CD4-positive, alpha-beta T cell (primary cell): ENCODE results near the gene EDEM1. TPM values are rescaled to one million over a fixed set of nuclear protein-coding genes. Genes with fewer than 3 reads are reported as not detected.
"Not testable (repeated sequence)": the region's sequence is repeated elsewhere in the genome, so short reads cannot be mapped to it uniquely, and the experiment has no call there.

ENCODE experiments used
- ATAC-seq: fragments of 200-7000 bp; cut with Tn5 transposase; one replicate; pipeline ENCODE4 v1.10.0; 2022; ENCODE audit warnings: mild to moderate bottlenecking; ENCODE audit not compliant: poor library complexity
- CTCF ChIA-PET: fragments of 350-600 bp; sonication (Branson Sonifier 250); formaldehyde crosslinking; loops from one replicate; lab custom pipeline; 2021; ENCODE audit warnings: antibody characterized with exemption, inconsistent platforms; lab: Charles Lee
- POLR2A ChIA-PET: fragments of 350-600 bp; sonication (Branson Sonifier 250); formaldehyde crosslinking; loops from one replicate; lab custom pipeline; 2021; ENCODE audit warnings: antibody characterized with exemption, inconsistent platforms; lab: Charles Lee
- DNase-seq, 14 experiments: peaks; one replicate each; pipeline ENCODE4 v3.0.0-alpha.2; 2013 to 2020; ENCODE audit warnings: mixed read lengths in 2 of 14
- H3K27ac ChIP-seq, 2 donors: one replicate each; pipeline versions ENCODE4 v1.5.1 to v1.7.0; 2013; ENCODE audit warnings: low read length in 2 of 2, low read depth in 1 of 2, mild to moderate bottlenecking in 1 of 2
- H3K27me3 ChIP-seq, 2 experiments: 1 replicate in 1 of 2; 2 replicates in 1 of 2; pipeline versions ENCODE4 v1.6.1 to v1.7.0; 2013; ENCODE audit warnings: low read length in 2 of 2, control low read depth in 1 of 2, mild to moderate bottlenecking in 1 of 2, moderate library complexity in 1 of 2; ENCODE audit not compliant: insufficient read depth in 2 of 2, control insufficient read depth in 1 of 2
- H3K36me3 ChIP-seq: one replicate; pipeline ENCODE4 v1.6.1; 2013; ENCODE audit warnings: low read length, control low read depth; ENCODE audit not compliant: insufficient read depth
- H3K4me1 ChIP-seq: one replicate; pipeline ENCODE4 v1.6.1; 2013; ENCODE audit warnings: low read length, control low read depth; ENCODE audit not compliant: insufficient read depth
- H3K4me3 ChIP-seq: one replicate; pipeline ENCODE4 v1.5.1; 2013; ENCODE audit warnings: mild to moderate bottlenecking, low read length, moderate library complexity
- H3K9me3 ChIP-seq, 2 experiments: 1 replicate in 1 of 2; 2 replicates in 1 of 2; pipeline versions ENCODE4 v1.6.1 to v1.7.0; 2013; ENCODE audit warnings: low read length in 2 of 2, mild to moderate bottlenecking in 2 of 2, control low read depth in 1 of 2, moderate library complexity in 1 of 2; ENCODE audit not compliant: control insufficient read depth in 1 of 2, insufficient read depth in 1 of 2
- H3K27ac Mint-ChIP-seq: one replicate; pipeline ENCODE4 v1.8.0; 2020; ENCODE audit warnings: mixed read lengths
- H3K27me3 Mint-ChIP-seq: one replicate; pipeline ENCODE4 v1.8.0; 2021; ENCODE audit warnings: mixed read lengths
- H3K36me3 Mint-ChIP-seq: one replicate; pipeline ENCODE4 v1.8.0; 2021; ENCODE audit warnings: low read depth, mixed read lengths
- H3K4me1 Mint-ChIP-seq: one replicate; pipeline ENCODE4 v1.8.0; 2021; ENCODE audit warnings: low read depth, mixed read lengths
- H3K4me3 Mint-ChIP-seq: one replicate; pipeline ENCODE4 v1.8.0; 2020; ENCODE audit warnings: mild to moderate bottlenecking, mixed read lengths
- H3K9me3 Mint-ChIP-seq: one replicate; pipeline ENCODE4 v1.8.0; 2020; ENCODE audit warnings: mixed read lengths
- CTCF ChIP-seq: fragments of 200-600 bp; IDR thresholded peaks from one replicate; pipeline ENCODE4 v1.8.0; 2022; ENCODE audit warnings: antibody characterized with exemption, mild to moderate bottlenecking
- intact Hi-C, 2 experiments: fragments of 100-400 bp; cut with DNase I in 1 of 2; cut with micrococcal nuclease in 1 of 2; formaldehyde crosslinking; loops; one replicate each; pipeline versions ENCODE4 v1.15.1 to v1.9.0; 2023 to 2025; cut with DNase I, micrococcal nuclease
- total RNA-seq, 174 experiments: library from RNA in 2 of 174; stranded (reverse) in 2 of 174; gene quantifications; one replicate each; pipeline ENCODE4 v1.2.3 and lab custom pipeline; 2021 to 2026

EDEM1 gene
- total RNA-seq, 2 experiments from 2014 or later, result 106 to 114 TPM

- Histone ChIP-seq H3K9me3 (no peaks in the 10 kb centered on the region), H3K36me3 (peaks cover 51% of the 10 kb centered on the region), H3K4me3 (no peak overlapping the region), H3K27me3 (no peaks in the 10 kb centered on the region), H3K27ac (no peak overlapping the region), H3K4me1 (peaks cover 3% of the 10 kb centered on the region)
- ChIA-PET POLR2A (interaction anchor here (0.9 to 1.8 kb wide), 2 partner anchors 15 to 49 kb away, joined by 3 to 4 read pairs; partner anchors contain the start of gene EDEM1), CTCF (interaction anchor here (1.2 kb wide), 1 partner anchor 11 kb away, joined by 4 read pairs; no protein-coding TSS in a partner anchor)
- no peak overlapping the region for H3K27ac Mint-ChIP-seq
- intact Hi-C loops, result loop anchor here in 1 of 2 experiments (5.0 kb wide), 1 partner anchor 35 kb away; no protein-coding TSS in a partner anchor
- TF ChIP-seq CTCF, result no peak
- DNase-seq (no peak), ATAC-seq (no peak)
- H3K36me3 Mint-ChIP-seq, result peaks cover 65% of the 10 kb centered on the region
- H3K4me1 Mint-ChIP-seq, result peaks cover 28% of the 10 kb centered on the region
- no peak overlapping the region for H3K4me3 Mint-ChIP-seq
- H3K9me3 Mint-ChIP-seq, result no peaks in the 10 kb centered on the region
- H3K27me3 Mint-ChIP-seq, result no peaks in the 10 kb centered on the region
Observed at GRCh38 chr3:5172018-5172417, 15.5 kb upstream of the EDEM1 start.

DNA sequence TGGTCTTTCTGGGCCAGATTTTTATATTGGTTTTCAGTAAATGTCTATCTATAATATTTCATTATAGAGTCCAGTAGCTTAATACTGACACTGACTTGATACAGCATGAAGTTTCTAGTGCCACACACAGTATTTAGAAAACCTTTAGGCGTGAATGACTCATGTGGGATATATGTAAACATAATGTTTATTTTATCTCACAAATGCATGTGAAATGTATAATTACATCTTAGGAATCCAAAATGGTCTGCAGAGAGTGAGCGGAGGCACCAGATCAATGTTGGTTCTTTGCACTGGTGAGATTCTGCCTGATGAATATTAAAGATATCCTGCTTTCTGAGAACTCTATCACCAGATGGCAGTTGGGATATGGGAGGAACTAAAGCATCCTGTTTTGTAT, 8.5 kb upstream of the EDEM1 start:
- H3K27me3 Mint-ChIP-seq, H3K27ac ChIP-seq, H3K9me3 ChIP-seq, POLR2A ChIA-PET, H3K4me1 ChIP-seq, H3K4me3 Mint-ChIP-seq, H3K9me3 Mint-ChIP-seq, H3K27me3 ChIP-seq, ATAC-seq, DNase-seq, intact Hi-C loops, CTCF ChIA-PET, H3K27ac Mint-ChIP-seq, H3K4me3 ChIP-seq: not testable (repeated sequence)
- peaks cover 48% of the 10 kb centered on the region for H3K36me3 ChIP-seq
- H3K36me3 Mint-ChIP-seq, result peaks cover 73% of the 10 kb centered on the region
- H3K4me1 Mint-ChIP-seq, result peaks cover 22% of the 10 kb centered on the region

DNA sequence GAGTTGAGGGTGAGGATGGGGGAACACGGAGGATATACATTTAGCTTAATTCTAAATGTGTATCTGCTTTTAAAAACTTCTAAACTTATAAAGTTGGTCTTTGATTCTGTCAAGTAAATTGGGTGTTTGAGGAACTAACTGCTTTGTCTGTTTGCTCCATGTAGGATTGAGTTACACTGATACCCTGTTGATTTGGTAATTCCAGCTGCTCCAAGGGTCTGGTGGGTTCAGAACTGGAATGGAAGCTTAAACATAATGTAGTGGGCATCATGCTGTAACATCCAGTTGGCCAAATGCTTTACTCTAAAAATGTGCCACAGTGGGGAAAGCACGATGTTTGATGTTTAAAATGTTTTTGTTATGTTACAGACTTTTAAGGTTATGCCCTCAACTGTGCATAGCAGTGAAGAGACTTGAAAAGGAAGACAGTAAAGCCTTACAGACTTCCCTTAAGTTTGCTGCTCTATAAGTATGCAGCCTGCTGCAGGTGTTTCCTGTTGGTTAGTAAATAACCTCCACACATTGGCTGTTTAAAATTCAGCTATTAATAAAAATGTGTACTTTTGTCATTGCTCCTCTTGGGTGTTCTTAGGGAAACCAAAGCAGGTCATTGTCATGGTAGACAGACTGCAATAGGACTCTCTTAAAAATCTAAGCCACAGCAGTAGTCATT, 5.9 kb upstream of the EDEM1 start:
- no peak overlapping the region for H3K4me3 Mint-ChIP-seq
- no peaks in the 10 kb centered on the region for H3K9me3 Mint-ChIP-seq
- peaks cover 29% of the 10 kb centered on the region for H3K4me1 Mint-ChIP-seq
- TF ChIP-seq CTCF, result no peak
- Histone ChIP-seq H3K27ac (peak overlapping the region in 1 of 2 donors; percentile 12), H3K9me3 (no peaks in the 10 kb centered on the region), H3K36me3 (peaks cover 32% of the 10 kb centered on the region), H3K4me3 (no peak overlapping the region), H3K4me1 (peaks cover 7% of the 10 kb centered on the region), H3K27me3 (no peaks in the 10 kb centered on the region)
- CTCF ChIA-PET, result interaction anchor here (1.0 to 1.5 kb wide), 2 partner anchors 20 to 56 kb away, joined by 3 to 4 read pairs; no protein-coding TSS in a partner anchor
- POLR2A ChIA-PET, result interaction anchor here (0.6 to 2.9 kb wide), 5 partner anchors 9 to 30 kb away, joined by 3 to 17 read pairs (median 4); no protein-coding TSS in a partner anchor
- ATAC-seq (peak; percentile 72), DNase-seq (no peak)
- H3K36me3 Mint-ChIP-seq, result peaks cover 51% of the 10 kb centered on the region
- intact Hi-C loops, result no loop called here
- peak overlapping the region; percentile 66 for H3K27ac Mint-ChIP-seq
- H3K27me3 Mint-ChIP-seq, result no peaks in the 10 kb centered on the region

DNA sequence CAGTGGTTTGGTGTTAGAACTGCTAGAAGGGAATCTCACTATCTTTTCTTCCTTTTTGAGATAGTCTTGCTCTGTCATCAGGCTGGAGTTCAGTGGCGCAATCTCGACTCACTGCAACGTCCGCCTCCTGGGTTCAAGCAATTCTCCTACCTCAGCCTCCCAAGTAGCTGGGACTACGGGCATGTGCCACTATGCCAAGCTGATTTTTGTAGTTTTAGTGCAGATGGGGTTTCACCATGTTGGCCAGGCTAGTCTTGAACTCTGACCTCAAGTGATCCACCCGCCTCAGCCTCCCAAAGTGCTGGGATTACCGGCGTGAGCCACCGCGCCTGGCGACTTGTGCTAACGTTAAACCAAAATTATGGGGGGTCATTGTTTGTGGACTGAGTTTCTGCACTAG, 3.8 kb upstream of the EDEM1 start:
- H3K4me3 ChIP-seq, H3K9me3 ChIP-seq, ATAC-seq, H3K27me3 Mint-ChIP-seq, H3K27me3 ChIP-seq, H3K9me3 Mint-ChIP-seq, H3K4me1 ChIP-seq, DNase-seq, H3K4me3 Mint-ChIP-seq, H3K27ac ChIP-seq: not testable (repeated sequence)
- ChIA-PET CTCF (interaction anchor here (1.0 kb wide), 1 partner anchor 20 kb away, joined by 4 read pairs; no protein-coding TSS in a partner anchor), POLR2A (interaction anchor here (0.7 to 2.9 kb wide), 2 partner anchors 14 to 207 kb away, joined by 4 to 17 read pairs; no protein-coding TSS in a partner anchor)
- Mint-ChIP-seq H3K4me1 (peaks cover 39% of the 10 kb centered on the region), H3K27ac (peak overlapping the region; percentile 64), H3K36me3 (peaks cover 42% of the 10 kb centered on the region)
- H3K36me3 ChIP-seq, result peaks cover 16% of the 10 kb centered on the region
- intact Hi-C loops, result loop anchor here in 1 of 2 experiments (2.0 kb wide), 1 partner anchor 61 kb away; the partner anchor contains the start of gene ARL8B
